GM18907 (cell line): ENCODE measurements around the gene CNTFR.
"Not testable (repeated sequence)": the region's sequence is repeated elsewhere in the genome, so short reads cannot be mapped to it uniquely, and the experiment has no call there.

Source experiments
- ATAC-seq: cut with Tn5 transposase; IDR thresholded peaks from one replicate; pipeline ENCODE4 v1.9.1; 2021; ENCODE audit warnings: mild to moderate bottlenecking, moderate library complexity; ENCODE audit not compliant: unreplicated experiment

Gene CNTFR

DNA sequence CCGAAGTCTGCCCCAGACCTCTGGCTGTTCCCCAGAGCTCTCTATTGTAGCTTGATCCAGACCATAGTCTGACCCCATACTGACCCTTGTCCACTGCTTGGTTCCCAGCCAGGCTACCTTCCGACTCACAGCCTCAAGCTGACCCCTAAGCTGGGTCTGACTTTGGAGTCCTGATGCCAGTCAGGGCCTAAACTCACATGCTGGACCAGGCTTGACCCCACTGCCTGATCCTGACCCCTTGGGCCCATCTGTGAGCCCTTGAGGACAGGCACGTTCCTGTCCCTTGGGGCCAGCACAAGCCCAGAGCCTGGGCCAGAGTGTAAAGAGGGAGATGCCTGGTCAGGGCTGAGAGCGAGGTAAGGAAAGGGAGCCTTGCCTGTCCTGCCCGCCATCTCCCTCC is 34.0 kb downstream of the CNTFR start:
- no peak for ATAC-seq

DNA sequence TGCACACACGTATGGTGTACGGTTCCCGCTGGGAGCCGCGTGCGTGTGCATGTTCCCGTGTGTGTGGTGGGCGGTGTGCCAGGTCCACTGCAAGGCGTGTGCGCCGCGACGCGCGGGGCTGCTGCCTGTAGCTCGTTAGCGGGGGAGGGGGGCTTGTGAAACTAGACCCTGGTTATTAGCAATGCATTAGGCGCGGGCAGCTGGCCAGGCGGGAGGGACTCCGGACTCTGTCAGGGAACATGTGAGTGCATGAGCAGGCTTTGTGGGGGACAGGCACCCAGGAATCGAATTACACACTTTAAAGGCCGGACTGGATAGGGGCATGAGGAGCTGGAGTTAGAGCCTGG is 34.5 kb downstream of the CNTFR start:
- no peak for ATAC-seq

DNA sequence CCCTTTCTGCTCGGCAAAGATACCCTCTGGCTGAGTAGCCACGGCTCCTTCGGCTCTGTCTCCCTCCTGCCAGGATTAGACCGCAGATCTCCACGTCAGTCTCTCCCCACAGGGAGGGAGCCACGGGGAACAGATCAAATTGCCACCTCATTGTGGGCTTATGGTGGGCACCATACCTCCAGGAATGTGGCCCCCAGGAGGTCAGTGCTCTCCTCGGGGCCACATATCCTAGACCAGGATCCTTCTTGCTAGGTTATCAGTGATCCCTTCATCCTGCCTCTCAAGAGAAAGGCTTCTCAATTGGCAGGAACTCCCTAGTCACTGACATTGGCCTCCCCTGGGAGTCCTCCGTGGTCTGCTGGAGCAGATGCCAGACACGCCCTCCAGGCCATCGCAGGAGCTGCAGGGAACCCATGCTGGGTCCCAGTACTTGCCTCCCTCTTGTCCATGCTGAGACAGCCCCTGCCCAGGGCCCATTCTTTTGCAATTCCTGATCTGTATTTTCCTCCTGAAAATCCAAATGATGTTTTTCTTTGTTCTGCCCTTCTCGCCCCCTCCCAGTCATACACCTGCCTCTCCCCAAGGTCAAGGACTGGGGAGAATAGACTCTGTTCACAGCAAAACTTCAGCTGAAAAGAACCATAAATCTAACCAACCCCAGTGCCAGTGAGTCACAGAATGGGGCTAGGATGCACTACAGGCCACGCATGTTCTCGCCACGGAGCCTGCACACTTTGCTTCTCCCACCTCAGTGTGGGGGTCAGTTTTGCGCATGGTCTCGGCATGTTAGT is 35.1 kb downstream of the CNTFR start:
- no peak for ATAC-seq

DNA sequence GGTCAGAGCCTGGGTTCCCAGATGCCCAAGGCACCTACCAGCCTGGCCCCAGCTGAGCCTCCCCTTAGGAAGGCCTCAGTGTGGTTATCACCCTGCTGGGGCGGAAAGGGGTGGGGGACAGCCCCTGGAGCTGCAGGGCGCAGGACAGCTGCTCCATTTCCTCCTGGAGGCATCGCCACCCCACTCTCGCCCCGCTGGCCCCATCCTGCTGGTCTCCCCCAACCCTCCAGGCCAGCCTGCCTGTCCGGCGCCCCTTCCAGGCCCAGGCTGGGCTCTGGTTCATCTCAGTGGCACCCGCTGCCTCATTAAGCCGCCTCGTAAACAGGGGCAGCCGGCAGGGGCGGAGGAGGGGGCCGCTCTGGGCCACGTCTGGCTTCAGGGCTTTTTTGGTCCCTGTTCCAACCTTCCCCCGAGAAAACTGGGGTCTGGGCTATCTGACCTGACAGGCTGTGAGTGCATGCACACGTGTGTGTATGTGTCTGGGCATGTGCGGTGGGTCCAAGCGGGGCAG is 36.0 kb downstream of the CNTFR start:
- ATAC-seq = no peak

DNA sequence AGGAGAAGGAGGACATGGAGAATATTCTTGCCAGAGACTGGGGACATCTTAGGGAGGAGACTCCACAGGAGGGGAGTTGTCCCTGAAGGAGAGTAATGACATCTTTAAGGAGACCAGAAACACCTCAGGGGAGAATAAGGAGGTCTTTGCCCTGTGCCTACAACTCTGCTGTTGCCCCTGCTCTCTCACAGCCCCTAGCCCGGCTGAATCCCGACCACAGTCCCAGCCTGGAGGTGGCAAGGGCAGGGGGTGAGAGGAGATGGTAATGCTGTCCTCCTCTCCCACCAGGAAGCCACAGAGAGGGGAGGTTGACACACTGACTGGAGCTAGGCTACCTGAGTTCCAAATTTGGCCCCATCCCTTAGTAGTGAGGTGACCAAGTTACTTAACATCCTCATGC is 36.5 kb downstream of the CNTFR start:
- ATAC-seq = no peak

DNA sequence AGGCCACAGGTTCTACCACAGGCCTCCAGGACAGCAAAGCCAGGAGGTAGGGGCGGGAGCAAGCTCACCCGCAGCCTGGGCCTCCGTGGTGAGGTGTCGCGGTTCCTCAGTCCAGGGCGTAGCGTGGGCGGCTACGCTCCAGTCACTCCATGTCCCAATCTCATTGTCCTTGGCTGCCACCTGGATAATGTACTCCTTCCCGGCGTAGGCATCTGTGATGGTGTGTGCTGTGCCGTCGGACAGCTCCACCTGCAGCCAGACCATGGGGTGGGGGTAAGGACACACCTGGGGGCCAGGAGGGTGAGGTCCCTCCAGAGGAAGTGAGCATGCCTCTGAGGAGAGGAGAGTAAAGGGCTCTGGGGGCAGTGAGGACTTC is 36.9 kb downstream of the CNTFR start:
- no peak for ATAC-seq

DNA sequence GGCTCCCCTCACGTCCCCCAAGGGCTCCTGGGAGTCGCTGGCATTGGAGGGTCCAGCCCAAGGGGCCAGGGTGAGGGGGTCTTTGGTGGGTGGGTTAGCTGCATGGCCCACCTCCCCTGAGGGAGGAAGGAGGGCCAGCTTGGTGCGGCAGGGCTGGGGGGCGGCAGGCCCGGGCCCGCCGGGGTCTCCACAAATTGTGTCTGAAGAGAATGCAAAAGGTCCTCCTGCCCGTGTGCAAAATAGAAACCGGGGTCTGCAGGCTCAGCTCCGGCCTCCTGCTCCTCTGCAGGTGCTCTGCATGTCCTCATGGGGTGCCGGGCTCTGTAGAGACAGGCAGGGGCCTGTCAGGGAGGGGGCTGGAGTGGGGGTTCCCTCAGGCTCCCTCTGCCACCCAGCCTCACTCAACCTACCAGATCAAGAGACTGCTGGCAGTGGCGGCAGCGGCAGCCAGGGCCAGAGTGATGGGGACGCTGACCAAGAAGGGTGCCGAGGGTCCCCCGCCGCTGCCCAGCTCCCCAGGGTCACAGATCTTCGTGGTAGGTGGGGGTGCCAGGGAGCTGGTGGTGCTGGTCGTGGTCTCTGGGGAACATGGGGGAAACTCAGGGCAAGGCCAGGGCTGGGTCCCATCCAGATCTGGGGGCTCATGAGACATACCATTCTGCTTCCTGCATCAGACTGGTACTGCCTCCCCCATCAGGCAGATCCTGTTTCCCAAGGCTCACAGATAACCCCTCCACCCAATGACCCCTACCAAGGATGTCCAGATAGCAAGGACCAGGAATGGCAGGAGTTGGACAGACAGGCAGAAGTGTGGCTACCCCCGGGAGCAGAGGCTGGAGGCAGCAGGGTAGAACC is 37.5 kb downstream of the CNTFR start:
- ATAC-seq = no peak

DNA sequence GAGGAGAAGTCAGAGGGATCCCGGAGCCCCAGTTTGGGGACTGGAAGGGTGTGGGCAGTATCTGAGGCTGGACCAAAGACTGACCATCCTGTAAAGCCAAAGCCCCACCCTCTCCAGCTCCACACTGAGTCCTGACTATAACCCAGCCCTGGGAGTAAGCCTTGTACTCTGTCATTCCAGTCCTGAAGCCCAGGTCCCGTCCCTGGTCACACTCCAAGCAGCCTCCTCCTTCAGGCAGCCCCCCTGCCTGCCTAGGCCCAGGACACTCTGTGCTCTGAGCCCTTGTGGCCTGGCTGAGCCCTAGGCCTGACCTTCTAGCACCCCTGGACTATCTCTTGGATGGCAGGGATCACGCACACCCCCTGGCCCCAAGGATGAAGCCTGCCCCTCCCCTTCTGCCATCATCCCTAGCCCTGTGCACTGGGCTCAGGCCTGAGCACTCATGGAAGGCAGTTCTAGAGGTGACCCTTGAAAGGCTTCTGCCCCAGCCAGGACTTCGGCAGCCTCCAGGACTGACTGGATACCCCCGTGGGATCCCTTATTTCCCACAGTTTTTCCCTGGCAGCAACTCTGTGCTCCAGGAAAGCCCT is 38.7 kb downstream of the CNTFR start:
- no peak for ATAC-seq

DNA sequence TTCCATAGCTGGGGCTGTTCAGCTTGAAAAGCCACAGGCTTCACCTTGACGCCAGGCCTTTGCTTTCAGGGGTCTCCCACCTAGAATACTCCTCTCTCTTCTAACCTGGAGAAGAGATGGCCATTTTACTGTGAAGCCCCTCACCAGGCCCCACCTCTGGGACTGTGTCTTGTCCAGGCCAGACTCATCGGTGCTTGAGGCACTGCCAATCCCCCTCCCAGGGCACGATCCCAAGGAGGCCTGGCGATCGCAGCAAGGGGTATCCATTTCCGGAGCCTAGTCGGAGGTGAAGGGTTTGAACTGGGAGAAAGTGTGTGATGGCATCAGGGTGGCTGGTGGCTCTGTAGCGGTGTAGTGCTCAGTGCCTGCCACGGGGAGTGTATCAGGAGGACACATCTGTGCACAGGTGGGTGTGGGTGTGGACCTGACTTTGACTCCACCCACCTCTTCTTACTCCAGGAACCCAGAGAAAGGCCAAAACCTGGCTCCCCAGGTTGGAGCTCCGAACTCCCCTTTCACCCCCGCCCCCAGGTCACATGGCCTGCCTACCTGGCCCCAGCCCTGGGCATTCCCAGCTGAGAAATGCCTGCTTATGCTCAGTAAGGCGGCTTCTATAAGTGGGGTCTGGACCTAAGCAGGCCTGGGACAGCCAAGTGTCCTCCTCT is 39.4 kb downstream of the CNTFR start:
- ATAC-seq = no peak

DNA sequence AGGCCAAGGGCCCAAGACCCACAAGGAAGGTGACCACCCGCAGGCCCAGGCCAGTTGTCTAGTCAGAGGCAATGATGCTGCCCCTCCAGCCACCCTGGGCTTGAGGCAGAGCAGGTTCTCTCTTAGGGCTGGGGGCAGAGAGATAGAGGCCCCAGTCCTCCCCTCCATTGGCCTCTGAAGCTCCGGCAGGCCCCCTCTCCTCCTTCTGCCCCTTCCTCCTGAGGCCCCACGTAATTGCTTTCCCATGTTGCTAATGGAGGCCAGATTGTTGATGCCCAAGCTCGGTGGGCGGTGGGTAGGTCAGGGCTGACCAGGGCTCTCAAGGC is 40.2 kb downstream of the CNTFR start:
- ATAC-seq = no peak

DNA sequence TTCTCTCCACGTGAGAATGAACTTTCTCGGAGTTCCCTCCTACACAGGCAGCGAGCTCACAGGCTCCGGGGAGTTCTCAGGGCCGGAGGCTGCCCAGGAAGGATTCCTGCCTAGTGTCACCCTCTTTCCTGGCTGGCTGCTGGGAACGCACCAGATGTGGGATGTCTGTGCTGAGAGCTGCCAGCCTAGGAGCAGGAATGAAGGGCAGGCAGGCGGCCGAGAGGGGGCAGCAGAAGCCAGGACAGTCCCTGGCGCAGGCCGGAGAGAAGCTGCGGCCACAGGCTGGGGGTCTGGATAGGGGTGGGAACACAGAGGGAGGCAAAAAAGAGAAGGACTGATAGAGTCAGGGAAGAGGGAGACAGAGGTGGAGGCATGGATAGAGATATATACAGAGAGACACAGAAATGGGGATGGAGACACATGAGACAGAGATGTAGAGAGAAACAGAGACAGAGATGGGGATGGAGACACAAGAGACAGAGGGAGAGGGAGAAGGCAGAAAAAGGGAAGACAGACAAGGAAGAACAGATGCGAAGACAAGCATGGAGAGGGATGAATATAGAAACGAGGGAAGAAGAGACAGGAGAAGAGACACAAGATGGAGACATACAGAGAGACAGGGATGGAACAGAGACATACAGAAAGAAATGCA is 41.4 kb downstream of the CNTFR start:
- no peak for ATAC-seq

DNA sequence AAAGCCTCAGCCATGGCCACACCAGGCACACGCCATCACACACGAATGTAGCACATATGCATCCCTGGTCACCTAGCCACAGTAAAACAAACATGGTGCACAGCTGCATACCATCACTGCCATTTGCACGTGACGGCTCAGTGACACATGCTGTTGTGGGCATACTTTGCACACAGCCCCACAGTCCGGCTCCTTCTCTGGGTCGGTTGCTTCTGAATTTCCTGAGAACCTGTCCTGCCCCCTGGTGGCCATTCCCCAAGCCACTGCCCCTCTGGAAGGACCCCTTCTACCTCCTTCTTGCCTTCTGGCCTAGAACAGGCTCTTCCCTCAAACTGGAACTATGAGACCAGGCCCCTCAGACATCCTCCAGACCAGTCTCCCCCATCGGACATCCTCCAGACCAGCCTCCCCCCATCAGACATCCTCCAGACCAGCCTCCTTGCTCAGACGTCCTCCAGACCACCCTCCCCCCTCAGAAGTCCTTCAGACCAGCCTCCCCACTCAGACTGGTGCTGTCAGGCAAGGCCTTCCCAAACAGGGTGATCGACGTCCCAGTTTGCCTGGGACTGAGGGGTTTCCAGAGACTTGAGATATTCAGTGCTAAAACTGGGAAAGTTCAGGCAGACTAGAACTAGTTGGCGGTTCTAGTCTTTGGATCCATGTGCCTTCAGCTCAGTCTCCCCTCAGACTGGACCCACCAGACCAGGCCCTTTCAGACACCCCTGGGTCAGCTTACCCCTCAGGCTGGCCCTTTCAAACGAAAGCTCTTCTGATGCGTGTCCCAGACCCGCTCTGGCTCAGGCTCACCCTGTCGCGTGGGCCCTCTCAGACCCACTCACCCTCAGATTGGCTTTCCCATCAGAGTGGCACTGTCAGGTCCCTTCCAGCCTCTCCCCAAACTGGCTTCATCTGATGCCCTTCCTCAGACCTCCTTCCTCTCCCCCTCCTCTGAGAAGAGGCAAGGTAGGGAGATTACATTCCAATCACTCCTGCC is 42.4 kb downstream of the CNTFR start:
- no peak for ATAC-seq

DNA sequence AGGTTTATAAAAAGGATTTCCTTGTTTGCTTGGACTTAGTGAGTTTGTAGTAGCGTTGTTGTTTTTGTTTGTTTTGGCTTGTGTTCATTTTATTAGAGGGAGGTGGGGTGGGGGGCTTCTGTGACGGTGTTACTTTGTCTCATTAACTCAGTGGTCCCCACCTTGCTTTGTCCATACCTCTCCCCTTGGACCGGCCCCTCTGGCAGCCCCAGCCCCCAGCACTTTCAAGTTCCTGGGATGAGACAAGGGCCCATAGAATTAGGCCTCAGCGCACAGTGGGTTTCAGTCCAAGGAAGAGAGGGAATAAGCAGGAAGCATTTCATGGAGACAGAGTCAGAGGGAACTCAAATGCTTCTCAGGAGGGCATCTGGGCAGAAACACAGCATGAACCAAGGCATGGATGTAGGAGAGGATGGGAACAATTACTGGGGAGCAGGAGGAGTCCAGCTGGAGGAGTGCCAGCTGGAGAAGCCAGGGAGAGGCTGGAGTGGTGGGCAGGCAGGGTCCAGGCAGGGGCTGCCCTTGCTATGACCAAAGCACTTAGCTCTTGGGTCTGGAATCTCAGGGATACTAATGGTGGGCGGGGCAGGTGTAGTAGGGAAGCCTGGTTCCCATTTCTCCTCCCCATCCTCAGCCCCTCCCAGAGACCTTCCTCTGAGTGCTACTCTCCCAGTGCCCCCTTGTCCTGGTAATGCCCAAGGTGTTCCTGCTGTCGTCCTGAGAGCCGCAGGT is 43.3 kb downstream of the CNTFR start:
- no peak for ATAC-seq

DNA sequence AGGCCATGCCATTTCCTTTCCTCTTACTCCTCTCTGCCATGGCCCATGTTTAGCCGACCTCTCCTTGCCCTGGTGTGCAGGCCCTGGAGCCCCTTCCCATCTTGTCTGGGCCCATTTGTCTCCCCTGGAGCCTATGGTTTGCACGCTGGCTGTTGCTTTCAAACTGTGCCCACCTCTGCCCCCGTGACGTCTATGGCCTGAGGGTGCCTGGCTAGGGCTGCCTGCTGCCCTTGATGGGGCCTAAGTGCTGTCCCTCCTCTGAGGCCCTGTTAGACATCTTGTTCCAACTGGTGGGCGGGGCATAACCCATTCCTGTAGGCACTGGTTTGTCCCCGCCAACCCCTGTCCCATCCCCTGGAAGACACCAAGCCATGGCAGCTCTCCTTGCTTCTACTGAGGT is 44.0 kb downstream of the CNTFR start:
- no peak for ATAC-seq

DNA sequence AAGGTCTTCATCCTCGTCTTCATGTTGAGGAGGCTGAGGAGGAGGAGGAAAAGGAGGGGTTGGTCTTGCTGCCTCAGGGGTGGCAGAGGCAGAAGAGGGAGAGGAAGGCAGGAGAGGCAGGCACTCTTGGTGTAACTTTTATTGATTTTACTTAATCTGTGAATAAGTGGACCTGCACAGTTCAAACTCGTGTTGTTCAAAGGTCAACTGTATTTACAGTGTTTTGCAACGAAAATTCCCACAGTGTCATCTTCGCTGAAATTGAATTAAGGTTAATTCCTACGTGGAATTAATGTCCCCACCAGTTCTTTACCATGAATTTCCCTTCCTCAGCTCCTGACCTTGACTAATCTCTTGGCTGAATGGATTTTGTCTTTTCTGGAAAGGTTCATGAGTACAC is 45.5 kb downstream of the CNTFR start:
- no peak for ATAC-seq

DNA sequence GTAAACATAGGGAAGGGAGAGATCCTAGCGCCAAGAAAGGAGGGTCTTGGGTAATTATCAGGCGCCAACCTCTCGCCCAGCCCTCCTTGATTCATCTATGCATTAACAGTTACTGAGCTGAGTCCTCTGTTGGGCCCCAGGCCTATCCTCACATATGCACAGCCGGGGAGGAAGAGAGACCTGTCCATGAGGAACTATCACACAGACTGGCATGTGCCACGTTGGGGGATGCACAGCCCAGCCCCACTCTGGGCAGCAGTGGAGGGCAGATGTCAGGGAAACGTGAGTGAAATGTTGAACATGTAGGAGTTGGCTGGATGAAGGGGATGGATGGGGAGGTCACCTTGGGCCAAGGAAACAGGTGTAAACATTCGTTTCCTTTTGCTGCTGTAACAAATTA is 48.0 kb downstream of the CNTFR start:
- no peak for ATAC-seq

DNA sequence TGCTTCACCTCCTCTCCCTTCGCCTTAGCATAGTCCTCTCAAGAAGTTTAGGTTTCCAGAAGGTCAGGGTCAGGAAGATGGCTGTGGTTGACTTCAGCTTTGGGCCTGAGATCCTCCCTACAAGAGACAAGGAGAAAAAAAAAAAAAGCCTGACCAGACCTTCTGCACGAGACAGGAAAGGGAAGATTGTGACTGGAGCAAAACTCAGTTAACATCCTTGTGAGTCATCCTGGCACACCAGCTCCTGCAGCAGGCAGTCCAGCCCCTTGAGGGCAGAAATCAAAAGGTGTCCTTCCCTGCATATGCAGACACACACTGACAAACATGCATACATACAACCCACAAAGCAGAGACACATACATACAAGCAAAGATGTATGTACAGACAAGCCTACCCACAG is 48.7 kb downstream of the CNTFR start:
- ATAC-seq = no peak

DNA sequence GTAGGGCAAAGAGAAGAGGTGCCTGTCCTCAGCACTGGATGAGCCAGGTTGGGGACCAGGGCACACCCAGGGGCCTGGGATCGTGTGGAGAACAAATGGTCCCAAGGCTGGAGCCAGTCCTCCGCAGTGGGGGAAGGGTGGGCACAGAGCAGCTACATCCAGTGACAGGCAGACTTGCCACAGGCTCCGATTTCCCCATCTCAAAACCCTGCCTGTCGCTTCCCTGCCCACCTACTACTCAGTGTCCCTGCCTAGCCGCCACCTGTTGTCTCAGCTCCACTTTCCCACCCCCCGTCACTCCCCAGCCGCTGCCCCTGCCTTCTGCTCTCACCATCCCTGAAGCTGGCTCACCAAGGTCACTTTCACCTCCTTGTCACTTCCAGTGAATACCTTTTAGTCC is 52.8 kb downstream of the CNTFR start:
- ATAC-seq = no peak

DNA sequence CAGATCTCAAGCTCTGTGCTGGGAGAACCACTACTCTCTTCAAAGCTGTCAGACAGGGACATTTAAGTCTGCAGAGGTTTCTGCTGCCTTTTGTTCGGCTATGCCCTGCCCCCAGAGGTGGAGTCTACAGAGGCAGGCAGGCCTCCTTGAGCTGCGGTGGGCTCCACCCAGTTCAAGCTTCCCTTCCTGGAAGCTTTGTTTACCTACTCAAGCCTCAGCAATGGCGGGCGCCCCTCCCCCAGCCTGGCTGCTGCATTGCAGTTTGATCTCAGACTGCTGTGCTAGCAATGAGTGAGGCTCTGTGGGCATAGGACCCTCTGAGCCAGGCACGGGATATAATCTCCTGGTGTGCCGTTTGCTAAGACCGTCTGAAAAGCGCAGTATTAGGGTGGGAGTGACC is 57.5 kb downstream of the CNTFR start:
- ATAC-seq = not testable (repeated sequence)
